GM03348 (cell line): ENCODE measurements around the gene ZNF134.

Source experiments
- DNase-seq: peaks from one replicate; pipeline ENCODE4 v3.0.0; 2012; ENCODE audit warnings: low spot score

ZNF134 gene

DNA sequence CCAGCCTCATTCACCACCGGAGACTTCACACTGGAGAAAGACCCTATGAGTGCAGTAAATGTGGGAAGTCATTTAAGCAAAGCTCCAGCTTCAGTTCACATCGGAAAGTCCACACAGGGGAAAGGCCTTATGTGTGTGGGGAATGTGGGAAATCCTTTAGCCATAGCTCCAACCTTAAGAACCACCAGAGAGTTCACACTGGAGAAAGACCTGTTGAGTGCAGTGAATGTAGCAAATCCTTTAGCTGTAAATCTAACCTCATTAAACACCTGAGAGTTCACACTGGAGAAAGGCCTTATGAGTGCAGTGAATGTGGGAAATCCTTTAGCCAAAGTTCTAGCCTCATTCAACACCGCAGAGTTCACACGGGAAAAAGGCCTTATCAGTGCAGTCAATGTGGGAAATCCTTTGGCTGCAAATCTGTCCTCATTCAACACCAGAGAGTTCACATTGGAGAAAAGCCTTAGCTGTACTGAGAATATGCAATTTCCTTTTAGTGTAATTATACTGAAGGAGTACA is 27.7 kb downstream of the ZNF134 start:
- DNase-seq = no peak

DNA sequence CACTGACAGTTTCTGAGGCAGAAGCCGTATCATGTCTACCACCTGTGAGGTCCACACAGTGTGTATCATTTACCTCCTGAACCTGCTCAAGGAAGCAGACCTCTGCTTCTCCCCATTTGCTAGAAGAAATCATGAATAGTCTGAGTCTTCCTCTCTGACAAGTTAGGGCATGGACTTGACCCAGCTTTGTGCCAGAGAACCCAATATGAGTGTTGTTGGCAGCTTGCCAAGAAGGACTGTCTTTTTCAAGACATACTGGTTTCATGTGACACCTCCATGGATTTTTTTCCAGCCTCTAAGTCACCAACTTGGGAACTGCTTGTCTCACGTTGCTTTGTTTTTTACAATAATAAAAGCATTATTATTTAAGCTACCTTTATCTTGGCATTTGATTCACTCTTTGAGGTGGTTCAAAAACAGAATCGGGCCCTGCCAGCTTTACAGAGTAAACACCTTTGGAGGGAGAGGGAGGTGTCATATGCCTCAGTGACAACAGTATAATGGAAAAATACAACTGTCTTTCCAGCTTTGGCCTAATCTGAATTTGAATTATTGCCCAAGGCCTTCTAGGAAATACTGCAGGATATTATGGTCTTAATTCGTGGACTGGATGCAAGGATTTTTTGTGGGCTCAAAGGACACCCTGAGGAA is 28.5 kb downstream of the ZNF134 start:
- DNase-seq = no peak

DNA sequence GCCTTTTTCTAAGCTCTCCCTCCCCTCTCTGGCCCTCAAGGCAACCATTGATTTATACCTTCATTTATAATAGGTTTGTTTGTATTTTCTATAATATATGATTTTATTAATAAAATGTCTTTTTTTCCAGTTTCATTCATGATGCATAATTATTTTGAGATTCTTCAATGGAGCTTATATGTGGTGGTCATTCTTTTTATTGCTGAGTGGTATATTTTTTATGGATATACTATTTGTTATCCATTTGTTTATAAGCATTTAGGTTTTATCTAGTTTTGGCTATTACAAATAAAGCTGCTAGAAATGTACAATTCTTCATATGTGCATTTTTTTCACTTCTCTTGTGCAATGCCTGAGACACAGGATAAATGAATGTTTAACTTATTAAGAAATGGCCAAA is 29.7 kb downstream of the ZNF134 start:
- no peak for DNase-seq

DNA sequence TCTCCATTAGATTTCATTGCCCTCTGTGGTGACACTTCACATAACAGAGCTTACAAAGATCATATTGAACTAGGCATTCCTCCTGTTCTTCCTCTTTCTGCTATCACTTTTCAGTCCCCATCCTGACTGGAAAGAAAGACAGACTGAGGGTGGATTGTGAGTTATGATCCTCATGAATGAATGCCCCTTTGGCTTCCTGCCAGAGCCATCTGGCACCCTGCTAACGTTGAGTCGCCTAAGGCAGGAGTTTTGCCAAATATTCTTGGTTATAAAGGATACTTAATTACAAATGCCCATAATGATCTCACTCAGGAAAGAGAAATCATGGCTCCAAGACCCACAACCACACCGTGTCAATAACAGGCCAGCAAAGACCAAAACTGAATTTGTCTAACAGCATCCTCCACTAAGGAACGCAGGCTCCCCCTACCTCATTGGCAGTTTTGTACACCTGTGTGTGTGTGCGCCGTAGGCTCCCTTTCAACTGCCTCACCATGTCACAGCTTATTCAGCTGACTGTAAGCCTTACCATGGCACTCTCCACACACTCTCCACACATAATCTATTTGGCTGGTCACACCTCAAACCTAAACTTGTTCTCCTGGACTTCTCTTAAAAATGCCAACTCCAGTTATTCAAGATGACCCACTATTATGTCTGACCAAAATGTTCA is 34.4 kb downstream of the ZNF134 start:
- DNase-seq = no peak

DNA sequence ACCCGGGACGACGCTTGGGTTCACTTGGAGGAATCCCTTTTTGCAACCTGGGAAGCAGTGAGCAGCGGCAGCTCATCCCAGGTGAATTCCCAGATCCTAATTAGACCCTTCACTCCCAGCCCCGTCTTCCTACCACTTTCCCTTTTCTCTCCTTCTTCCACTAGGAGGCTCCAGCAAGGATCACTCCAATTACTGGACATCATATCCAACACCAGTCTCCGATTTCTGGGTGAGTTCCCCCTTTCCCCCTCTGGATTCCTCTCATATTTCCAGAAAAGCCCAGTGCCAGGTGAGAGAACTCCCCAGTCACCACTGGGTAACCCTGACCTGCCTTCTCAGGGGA is 37.6 kb downstream of the ZNF134 start:
- DNase-seq = no peak

DNA sequence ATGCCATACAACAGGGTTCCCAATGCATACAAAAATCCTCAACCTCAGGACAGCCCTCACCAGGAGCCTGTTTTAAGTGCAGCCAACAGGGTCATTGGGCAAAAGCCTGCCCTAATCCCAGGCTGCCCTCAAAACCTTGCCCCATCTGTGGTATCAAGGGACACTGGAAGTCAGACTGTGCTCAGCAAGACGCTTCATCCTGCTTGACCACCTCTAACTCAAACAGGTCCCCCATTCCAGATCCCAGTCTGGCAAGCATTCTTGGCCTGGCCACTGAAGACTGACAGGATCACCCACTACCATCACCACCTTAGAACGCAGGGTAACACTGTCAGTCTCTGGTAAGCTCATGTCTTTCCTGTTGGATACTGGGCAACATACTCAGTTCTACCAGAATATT is 39.6 kb downstream of the ZNF134 start:
- no peak for DNase-seq

DNA sequence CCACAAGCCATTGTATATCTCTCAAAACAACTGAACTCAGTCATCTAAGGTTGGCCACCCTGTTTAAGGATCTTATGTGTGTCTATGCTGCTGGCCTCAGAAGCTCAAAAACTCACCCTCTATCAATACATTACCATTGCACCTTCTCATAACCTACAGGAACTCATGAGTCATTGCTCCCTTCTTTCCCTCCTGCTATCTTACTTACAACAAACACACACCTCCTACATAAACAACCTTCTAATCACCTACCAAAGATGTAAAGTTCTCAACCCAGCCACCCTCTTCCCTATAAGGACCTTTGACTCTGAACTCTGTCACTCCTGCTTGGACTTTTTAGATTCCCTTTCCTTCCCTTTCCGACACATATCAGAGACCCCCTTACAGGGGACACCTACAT is 41.4 kb downstream of the ZNF134 start:
- DNase-seq = no peak

DNA sequence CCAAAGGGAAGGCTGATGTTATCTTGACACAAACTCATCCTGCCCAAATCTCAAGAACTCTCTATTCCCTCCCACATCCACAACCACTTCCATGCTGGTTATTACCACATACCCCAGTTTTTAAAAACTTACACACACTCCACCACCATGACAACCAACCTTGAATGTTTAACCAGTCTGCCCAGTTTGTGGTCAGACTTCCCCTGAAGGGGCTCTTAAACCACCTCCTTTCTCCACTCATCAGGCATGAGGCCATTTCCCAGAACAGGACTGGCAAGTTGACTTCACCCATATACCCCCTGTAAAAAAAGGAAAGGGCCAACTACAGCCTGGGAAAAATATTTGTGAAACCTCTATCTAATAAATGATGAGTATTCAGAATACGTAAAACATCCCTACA is 42.3 kb downstream of the ZNF134 start:
- no peak for DNase-seq

DNA sequence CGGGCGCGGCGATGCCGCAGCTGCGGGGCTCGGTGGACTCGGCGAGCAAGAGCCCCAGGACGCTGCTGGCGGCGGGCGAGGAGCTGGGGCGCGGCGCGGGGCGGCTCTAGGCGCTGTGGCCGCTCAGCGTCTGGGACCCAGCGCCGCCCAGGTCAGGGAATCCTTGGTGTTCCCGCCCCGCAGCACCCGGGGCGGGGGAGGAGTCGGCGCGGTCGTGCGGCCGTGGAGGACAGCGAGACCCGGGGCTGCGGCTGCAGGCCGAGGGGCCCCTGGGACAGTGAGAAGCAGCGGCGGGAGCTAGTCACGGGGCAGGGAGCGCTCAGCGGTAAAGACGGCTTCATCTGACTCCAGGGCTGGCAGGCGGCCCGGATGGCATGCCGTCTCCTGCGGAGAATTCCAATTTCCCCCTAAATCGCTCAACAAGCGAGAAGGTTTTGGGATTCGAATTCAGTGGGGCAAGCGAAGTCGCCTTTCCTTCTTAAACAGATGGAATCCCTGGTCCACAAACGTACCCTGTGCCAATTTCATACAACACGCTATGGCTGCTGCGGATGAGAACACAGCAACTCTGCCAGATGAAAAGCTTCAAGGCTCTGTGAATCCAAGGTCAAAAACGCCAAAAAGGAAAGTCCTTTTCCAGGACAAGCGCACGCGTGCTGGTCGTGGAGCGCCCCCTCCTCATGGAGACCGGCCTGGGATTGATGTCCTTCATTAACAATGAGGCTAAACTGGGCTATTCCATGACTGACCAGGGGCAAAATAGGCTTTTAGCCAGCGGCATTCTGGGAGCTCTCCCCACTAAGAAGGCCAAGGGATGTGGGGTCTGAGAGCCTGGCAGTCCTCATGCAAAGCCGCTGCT is 50.5 kb downstream of the ZNF134 start:
- DNase-seq = peak; percentile 87

DNA sequence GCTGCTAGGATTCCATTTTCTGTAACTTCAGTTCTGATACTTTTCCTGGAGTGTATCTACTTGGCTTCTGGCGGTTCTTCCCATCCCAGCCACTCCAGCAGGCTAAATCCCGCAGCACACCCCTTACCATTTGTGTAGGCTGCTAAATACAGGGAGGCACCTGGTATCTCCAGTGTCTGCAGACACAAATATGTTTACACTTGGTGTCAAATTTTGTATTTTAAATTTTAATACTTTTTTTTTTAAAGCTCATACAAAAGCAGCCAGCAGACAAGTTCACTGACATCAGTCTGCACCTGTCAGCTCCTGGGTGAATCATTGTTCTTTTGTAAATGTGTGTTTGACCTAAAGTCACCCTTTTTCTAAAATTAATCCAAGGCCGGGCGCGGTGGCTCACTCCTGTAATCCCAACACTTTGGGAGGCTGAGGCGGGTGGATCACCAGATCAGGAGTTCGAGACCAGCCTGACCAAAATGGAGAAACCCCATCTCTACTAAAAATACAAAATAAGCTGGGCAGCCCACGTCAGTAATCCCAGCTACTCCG is 51.3 kb downstream of the ZNF134 start:
- DNase-seq = no peak

DNA sequence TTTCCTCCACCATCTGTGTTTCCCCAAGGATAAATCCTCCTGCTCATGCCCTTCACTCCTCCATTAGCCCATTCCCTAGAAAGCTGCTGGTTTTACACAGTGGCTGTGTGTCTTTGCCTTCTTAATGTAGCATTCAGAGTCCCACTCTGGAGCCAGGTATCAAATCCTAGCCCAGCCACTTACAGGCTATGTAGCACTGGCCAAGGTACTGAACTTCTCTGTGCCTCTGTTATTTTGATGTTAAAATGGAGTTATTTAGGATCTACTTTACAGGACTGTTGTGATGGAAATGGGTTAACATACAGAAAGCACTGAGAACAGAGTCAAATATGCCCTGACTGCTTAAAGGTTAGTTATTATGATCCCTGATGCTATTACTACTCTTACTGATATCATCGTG is 53.2 kb downstream of the ZNF134 start:
- no peak for DNase-seq

DNA sequence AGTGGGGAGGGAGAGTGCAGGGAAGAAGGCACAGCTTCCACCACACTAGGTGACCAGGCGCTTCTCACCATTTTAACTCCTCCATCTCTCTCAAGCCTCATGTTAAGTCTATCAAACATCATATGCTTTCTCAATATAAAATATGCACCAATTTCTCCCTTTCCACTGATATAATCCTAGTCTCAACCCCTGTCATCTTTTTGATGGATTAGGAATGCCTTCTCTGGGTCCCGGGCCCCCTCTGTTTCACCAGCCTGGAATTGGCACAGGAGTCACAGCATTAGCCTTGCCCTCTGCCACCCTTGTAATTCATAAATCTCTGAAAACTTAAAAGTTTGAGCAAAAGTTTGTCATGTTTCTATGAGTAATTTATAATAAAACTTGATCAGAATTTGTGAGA is 54.6 kb downstream of the ZNF134 start, which contains the start of gene ZSCAN4:
Gene ZSCAN4 (plus strand): TSS at position 301 of the 400 bp plus-strand sequence. CDS start 7,211 bp downstream, outside the sequence.
- no peak for DNase-seq

DNA sequence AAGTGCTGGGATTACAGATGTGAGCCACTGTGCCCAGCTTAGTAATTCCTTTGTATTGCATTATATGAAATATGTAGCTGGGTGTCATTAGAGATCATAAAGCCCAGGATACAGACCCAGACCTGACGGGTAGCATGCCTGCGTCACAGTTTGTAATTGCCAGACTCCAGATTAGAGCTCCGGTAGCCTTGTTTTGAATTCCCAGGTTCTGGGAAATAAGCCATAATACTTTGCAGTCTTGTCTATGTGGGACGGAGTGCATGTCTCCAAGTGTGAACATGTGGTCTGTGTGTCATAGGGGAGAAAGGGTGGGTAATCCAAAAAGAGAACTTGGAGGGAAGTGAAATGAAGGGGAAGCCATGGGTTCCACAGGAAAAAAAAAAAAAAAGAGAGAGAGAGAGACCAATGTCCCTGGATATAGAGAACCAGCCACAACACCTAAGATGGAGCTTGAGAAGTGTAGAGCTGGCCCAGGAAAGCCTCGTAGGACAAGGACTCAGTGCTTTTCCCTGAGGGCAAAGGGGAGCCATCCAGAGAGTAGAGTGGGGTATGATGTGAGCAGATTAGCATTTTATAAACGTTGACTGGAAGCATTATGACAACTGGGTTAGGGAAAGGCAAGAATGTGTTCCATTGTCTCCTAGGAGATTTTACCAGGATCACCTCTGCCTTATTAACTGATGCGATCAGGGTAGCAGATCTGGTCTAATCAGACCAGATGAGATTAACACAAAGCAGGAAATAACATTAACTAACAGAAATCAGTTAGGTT is 57.3 kb downstream of the ZNF134 start:
- no peak for DNase-seq

DNA sequence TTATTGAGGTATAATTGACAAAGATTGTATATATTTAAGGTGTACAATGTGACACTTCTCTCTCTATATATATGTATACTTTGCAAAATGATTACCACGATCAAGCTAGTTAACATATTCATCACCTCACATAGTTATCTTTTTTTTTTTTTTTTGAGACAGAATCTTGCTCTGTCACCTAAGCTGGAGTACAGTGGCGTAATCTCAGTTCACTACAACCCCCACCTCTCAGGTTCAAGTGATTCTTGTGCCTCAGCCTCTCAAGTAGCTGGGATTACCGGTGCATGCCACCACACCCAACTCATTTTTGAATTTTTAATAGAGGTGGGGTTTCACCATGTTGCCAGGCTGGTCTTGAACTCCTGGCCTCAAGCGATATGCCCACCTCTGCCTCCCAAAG is 58.4 kb downstream of the ZNF134 start:
- DNase-seq = no peak
